Measurements from ENCODE around the gene QRICH2.

The QRICH2 gene

DNA sequence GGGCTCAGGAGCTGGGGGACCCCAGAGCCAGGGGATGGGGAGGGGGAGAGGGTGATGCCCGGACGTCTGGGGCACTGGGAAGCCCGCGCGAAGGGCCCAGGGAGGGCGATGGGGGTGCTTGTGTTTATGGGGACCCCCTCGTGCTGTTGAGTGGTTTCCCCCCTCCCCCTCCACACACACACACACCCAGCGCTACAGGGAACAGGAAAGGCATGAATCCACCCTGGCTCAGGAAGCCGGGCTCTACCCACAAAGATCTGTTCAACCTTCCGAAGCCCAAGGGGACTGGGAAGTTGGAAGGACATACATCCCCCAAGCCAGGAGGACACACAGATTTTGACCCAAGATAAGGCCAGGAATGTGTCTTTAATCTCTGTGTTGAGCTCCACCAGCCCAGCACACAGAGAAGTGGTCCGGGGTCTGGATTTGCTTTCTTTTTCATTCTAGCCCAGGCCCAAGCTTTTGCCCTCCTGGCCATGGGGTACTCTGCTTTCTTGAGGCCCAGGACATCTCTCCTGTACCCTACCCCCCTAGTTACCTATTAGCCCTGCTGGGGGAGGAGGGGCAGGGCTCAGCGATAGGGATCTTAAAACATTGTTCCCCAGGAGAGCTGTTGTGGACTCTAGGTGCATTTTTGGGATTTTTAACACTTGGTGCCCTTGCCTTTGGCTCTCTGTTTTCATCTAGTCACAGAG is 41.7 kb downstream of the QRICH2 start:
- in situ Hi-C loops (cut with MboI; ENCODE audit: low sequenced_read_pairs, unreplicated experiment), result loop anchor here (5.0 kb wide), 1 partner anchor 79 kb away; no protein-coding TSS in a partner anchor
- no peak for DNase-seq (ENCODE audit: low spot score)
- TF ChIP-seq, protein P1, sequence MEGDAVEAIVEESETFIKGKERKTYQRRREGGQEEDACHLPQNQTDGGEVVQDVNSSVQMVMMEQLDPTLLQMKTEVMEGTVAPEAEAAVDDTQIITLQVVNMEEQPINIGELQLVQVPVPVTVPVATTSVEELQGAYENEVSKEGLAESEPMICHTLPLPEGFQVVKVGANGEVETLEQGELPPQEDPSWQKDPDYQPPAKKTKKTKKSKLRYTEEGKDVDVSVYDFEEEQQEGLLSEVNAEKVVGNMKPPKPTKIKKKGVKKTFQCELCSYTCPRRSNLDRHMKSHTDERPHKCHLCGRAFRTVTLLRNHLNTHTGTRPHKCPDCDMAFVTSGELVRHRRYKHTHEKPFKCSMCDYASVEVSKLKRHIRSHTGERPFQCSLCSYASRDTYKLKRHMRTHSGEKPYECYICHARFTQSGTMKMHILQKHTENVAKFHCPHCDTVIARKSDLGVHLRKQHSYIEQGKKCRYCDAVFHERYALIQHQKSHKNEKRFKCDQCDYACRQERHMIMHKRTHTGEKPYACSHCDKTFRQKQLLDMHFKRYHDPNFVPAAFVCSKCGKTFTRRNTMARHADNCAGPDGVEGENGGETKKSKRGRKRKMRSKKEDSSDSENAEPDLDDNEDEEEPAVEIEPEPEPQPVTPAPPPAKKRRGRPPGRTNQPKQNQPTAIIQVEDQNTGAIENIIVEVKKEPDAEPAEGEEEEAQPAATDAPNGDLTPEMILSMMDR (IDR thresholded peaks at IDR 0.05; ENCODE audit: borderline replicate concordance, control extremely low read depth, extremely low read depth, insufficient read depth, missing control alignments), result no peak

DNA sequence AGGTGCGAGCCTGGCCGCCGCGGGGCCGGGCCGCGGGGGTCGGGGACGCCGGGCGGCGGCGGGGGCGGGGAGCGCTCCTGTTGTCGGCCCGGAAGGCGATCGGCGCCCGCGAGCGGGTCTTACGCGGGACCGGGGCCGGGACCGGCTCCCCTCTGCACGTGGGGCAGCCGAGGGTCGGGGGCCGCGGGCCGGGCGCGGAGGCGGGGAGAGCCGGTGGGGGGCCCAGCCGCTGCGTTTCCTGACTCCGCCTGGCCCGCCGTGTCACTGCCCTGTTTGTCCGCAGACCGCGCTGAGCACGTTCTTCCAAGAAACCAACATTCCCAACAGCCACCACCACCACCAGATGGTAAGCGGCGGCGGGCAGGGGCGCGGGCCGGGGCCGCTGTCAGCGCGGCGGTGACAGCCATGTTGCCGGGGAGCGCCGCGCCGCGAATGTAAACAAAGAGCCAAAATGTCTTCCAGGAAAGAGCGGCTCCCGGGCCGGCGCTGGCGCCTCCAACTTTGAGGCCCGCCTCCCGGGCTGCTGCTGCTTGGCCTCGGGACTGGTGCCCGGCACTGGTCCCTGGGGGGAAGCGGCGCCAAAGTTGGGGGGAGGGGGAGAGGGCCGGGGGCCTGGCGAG is 42.3 kb downstream of the QRICH2 start:
- in situ Hi-C loops (cut with MboI; ENCODE audit: low sequenced_read_pairs, unreplicated experiment), result loop anchor here (5.0 kb wide), 1 partner anchor 78 kb away; no protein-coding TSS in a partner anchor
- DNase-seq (ENCODE audit: low spot score), result no peak
- TF ChIP-seq, protein P1 (IDR thresholded peaks at IDR 0.05; ENCODE audit: borderline replicate concordance, control extremely low read depth, extremely low read depth, insufficient read depth, missing control alignments), result no peak

DNA sequence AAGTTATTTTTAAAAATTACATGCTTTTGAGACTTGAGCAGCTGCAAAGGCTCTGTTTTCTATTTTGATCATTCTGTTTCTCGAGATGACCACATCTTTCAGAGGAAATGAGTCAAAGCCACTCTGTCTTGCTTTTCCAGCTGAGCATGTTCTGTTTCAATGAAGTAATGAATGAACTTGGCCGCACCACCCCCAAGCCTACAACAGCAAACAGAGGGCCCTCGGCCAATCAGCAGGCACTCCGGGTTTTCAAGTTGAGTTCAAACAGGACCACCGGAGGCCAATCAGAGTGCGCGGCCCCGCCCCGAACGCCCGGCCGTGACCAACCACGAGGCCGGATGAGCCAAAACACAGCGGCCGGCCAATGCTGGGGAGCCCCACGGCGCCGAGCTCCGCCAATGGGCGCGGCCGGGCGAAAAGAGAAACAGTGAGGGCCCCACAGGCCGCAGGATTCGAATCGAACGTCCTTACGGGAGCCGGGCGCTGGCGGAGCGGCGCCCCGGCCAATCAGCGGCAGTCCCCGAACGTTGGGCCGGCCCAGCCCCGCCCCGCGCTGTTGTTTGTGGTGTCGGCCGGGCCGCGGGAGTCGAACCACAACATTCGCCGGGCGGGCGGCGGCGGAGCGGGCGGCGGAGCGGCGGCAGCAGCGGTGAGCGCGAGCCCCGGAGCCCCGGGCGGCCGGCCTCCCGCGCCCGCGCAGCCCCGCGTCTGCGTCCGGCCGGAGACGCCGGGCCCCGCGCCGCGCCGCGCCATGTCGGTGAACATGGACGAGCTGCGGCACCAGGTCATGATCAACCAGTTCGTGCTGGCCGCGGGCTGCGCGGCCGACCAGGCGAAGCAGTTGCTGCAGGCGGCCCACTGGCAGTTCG is 43.1 kb downstream of the QRICH2 start, which contains the start of gene UBALD2:
TSS of gene UBALD2 (plus strand) at position 594 of the 869 bp plus-strand sequence. CDS start at position 752, 158 bp downstream.
- in situ Hi-C loops (cut with MboI; ENCODE audit: low sequenced_read_pairs, unreplicated experiment), result loop anchor here (5.0 kb wide), 1 partner anchor 78 kb away; no protein-coding TSS in a partner anchor
- DNase-seq (ENCODE audit: low spot score), result peak; percentile 94
- TF ChIP-seq, protein P1 (IDR thresholded peaks at IDR 0.05; ENCODE audit: borderline replicate concordance, control extremely low read depth, extremely low read depth, insufficient read depth, missing control alignments), result no peak

DNA sequence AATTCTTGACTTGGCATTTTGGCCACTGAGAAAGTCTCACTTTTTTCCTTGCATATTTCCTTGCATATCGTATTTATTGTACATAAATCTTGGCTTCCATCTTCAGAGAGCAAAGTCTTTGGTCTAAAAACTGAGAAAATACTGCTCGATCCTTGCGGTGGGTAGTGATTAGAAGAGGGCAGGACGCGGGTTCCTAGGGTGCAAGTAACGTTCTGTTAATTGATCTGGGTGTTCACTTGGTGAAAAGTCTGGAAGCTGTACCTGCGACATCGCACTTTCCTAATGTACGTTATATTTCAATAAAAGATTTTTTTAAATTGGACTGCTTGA is 43.7 kb downstream of the QRICH2 start:
- TF ChIP-seq, protein P1 (IDR thresholded peaks at IDR 0.05; ENCODE audit: borderline replicate concordance, control extremely low read depth, extremely low read depth, insufficient read depth, missing control alignments), result no peak
- in situ Hi-C loops (cut with MboI; ENCODE audit: low sequenced_read_pairs, unreplicated experiment), result no loop called here

DNA sequence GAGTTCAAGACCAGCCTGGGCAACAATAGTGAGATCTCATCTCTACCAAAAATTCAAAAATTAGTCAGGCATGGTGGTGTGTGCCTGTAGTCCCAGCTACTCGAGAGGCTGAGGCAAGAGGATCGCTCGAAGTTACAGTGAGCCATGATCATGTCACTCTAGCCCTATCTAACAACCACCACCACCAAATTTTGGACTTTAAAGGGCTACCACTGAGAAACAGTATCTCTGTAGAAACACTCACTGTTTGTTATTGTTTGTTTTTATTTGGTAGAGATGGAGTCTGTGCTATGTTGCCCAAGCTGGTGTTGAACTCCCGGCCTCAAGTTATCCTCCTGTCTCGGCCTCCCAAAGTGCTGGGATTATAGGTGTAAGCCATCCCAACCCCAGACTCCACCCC is 44.2 kb downstream of the QRICH2 start:
- in situ Hi-C loops (cut with MboI; ENCODE audit: low sequenced_read_pairs, unreplicated experiment), result no loop called here
- TF ChIP-seq, protein P1 (IDR thresholded peaks at IDR 0.05; ENCODE audit: borderline replicate concordance, control extremely low read depth, extremely low read depth, insufficient read depth, missing control alignments), result no peak

More for the DNA sequence above, 43.7 kb downstream of the QRICH2 start:
- no peak for DNase-seq (ENCODE audit: low spot score)

DNA sequence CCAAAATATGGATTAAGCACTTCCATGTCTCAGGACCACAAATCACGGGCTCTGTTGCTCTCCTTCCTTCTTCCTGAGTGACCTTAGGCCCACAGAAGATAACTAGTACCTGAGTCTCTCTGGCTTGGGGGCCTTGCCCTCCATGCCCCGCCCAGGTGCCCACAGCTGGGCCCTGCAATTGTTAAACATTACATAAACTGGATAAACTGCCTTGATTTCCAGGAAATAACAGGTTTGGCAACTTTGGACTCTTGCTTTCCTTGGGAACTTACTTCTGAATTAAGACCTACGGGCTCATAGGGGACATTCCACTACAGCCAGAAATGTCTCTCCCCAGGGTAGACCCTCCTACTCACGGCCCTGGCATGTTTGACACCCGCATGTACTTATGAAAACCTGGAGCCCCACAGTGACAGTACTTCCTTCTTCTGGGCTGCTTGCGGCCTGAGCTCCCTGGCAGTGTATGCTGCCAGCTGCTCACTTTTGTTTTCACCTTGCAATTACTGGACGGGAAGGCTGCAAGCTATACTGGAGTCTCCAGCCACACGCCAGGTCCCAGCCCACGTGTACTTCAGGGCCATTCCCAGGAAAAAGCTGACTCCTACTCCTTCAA is 45.2 kb downstream of the QRICH2 start:
- peak; percentile 64 for DNase-seq (ENCODE audit: low spot score)
- in situ Hi-C loops (cut with MboI; ENCODE audit: low sequenced_read_pairs, unreplicated experiment), result no loop called here
- TF ChIP-seq, protein P1 (IDR thresholded peaks at IDR 0.05; ENCODE audit: borderline replicate concordance, control extremely low read depth, extremely low read depth, insufficient read depth, missing control alignments), result no peak

More for the DNA sequence above, 44.2 kb downstream of the QRICH2 start:
- no peak for DNase-seq (ENCODE audit: low spot score)

Measured in GM13976 (cell line).